Thymus (tissue), 11 donors: Measurements from ENCODE around the gene PXT1. TPM values are rescaled to one million over a fixed set of nuclear protein-coding genes. Genes with fewer than 3 reads are reported as not detected.

Experiments used
- DNase-seq, 9 donors: peaks; one replicate each; pipeline ENCODE4 v3.0.0-alpha.2; 2013; ENCODE audit warnings: low spot score in 9 of 9, low read depth in 6 of 9, missing footprints in 1 of 9
- H3K27ac ChIP-seq, 2 donors: one replicate each; pipeline ENCODE4 v1.5.1; 2013; ENCODE audit warnings: control low read depth in 1 of 2, low read depth in 1 of 2, low read length in 1 of 2, mild to moderate bottlenecking in 1 of 2, moderate library complexity in 1 of 2
- H3K27me3 ChIP-seq, 2 donors: one replicate each; pipeline ENCODE4 v1.5.1; 2013; ENCODE audit warnings: low read length in 1 of 2; ENCODE audit not compliant: control insufficient read depth in 2 of 2, insufficient read depth in 1 of 2
- H3K36me3 ChIP-seq, 2 donors: one replicate each; pipeline ENCODE4 v1.5.1; 2013; ENCODE audit warnings: low read length in 1 of 2, mild to moderate bottlenecking in 1 of 2, moderate library complexity in 1 of 2; ENCODE audit not compliant: control insufficient read depth in 2 of 2, insufficient read depth in 2 of 2
- H3K4me1 ChIP-seq, 2 donors: one replicate each; pipeline ENCODE4 v1.5.1; 2013; ENCODE audit warnings: low read length in 2 of 2; ENCODE audit not compliant: control insufficient read depth in 2 of 2, insufficient read depth in 2 of 2
- H3K4me3 ChIP-seq, 2 donors: one replicate each; pipeline ENCODE4 v1.5.1; 2013; ENCODE audit warnings: low read length in 2 of 2, control low read depth in 1 of 2, mild to moderate bottlenecking in 1 of 2
- H3K9me3 ChIP-seq, 2 donors: one replicate each; pipeline ENCODE4 v1.5.1; 2013; ENCODE audit warnings: low read length in 1 of 2, mild to moderate bottlenecking in 1 of 2; ENCODE audit not compliant: control insufficient read depth in 2 of 2, insufficient read depth in 1 of 2
- WGBS: extraction: QIAGEN DNeasy Blood & Tissue Kit; methylation state at CpG from one replicate; pipeline ENCODE4 v1.1.7; 2013; 5-methylcytosine and 5-hydroxymethylcytosine counted together
- polyA plus RNA-seq: library from polyadenylated mRNA; stranded (reverse); fragments of 200-250 nt; gene quantifications from one replicate; pipeline ENCODE4 v1.2.3, GENCODE V29; 2013
- total RNA-seq: library from RNA; stranded (reverse); fragments of 120-200 nt; gene quantifications from one replicate; pipeline ENCODE4 v1.2.4, GENCODE V29; 2013
- donor health status: healthy.

Gene PXT1
- total and polyA plus RNA-seq, 2 donors, result 0.05 TPM

GRCh38 chr6:36387440-36388303 lies 55.0 kb downstream of the PXT1 start, which contains the start of gene ETV7:
ETV7 (minus strand) TSS chr6:36387669; CDS start chr6:36387541, 128 bp downstream.
- H3K4me1 ChIP-seq, result peaks cover 4 to 18% of the 10 kb centered on the region in 2 donors
- 4% methylated on average over 65 of the region's 65 CpGs for WGBS
- H3K36me3 ChIP-seq, result no peaks in the 10 kb centered on the region
- DNase-seq, result peak in 1 of 9 donors; percentile 33
- H3K9me3 ChIP-seq, result peaks cover 0 to 4% of the 10 kb centered on the region in 2 donors
- peak within 1 kb of the TSS in 1 of 2 donors; percentile 58 for H3K27ac ChIP-seq
- peak within 1 kb of the TSS; percentile 31 to 50 for H3K4me3 ChIP-seq
- H3K27me3 ChIP-seq, result peaks cover 40 to 83% of the 10 kb centered on the region in 2 donors

GRCh38 chr6:36386495-36387439 lies 55.9 kb downstream of the PXT1 start:
- WGBS, result 3% methylated on average over 33 of the region's 33 CpGs
- peak in 1 of 9 donors; percentile 30 for DNase-seq
- peak overlapping the region; percentile 11 to 46 for H3K27ac ChIP-seq

GRCh38 chr6:36384095-36384494 lies 58.6 kb downstream of the PXT1 start:
- 94% methylated on average over 2 of the region's 2 CpGs for WGBS
- DNase-seq, result no peak
- peaks cover 33 to 57% of the 10 kb centered on the region in 2 donors for H3K27me3 ChIP-seq
- H3K27ac ChIP-seq, result no peak overlapping the region
- peaks cover 4 to 18% of the 10 kb centered on the region in 2 donors for H3K4me1 ChIP-seq
- no peaks in the 10 kb centered on the region for H3K36me3 ChIP-seq
- peaks cover 0 to 4% of the 10 kb centered on the region in 2 donors for H3K9me3 ChIP-seq
- no peak overlapping the region for H3K4me3 ChIP-seq

More at GRCh38 chr6:36386495-36387439, 55.9 kb downstream of the PXT1 start:
- Histone ChIP-seq H3K36me3 (no peaks in the 10 kb centered on the region), H3K4me1 (peaks cover 4 to 18% of the 10 kb centered on the region in 2 donors), H3K27me3 (peaks cover 40 to 81% of the 10 kb centered on the region in 2 donors), H3K4me3 (peak overlapping the region; percentile 31 to 50), H3K9me3 (peaks cover 0 to 4% of the 10 kb centered on the region in 2 donors)

GRCh38 chr6:36383606-36384005 lies 59.0 kb downstream of the PXT1 start:
- H3K4me1 ChIP-seq, result peaks cover 4 to 18% of the 10 kb centered on the region in 2 donors
- H3K9me3 ChIP-seq, result peaks cover 0 to 4% of the 10 kb centered on the region in 2 donors
- H3K4me3 ChIP-seq, result no peak overlapping the region
- no peak for DNase-seq
- no peaks in the 10 kb centered on the region for H3K36me3 ChIP-seq
- H3K27me3 ChIP-seq, result peaks cover 29 to 52% of the 10 kb centered on the region in 2 donors
- WGBS, result 86% methylated on average over 2 of the region's 2 CpGs
- H3K27ac ChIP-seq, result no peak overlapping the region

- H3K9me3 ChIP-seq, result peaks cover 0 to 4% of the 10 kb centered on the region in 2 donors
- H3K27me3 ChIP-seq, result peaks cover 23 to 46% of the 10 kb centered on the region in 2 donors
- no peak for DNase-seq
- H3K36me3 ChIP-seq, result no peaks in the 10 kb centered on the region
- H3K4me1 ChIP-seq, result peaks cover 4 to 16% of the 10 kb centered on the region in 2 donors
- no peak overlapping the region for H3K4me3 ChIP-seq
- WGBS, result 84% methylated on average over 4 of the region's 4 CpGs
- H3K27ac ChIP-seq, result no peak overlapping the region
These were observed 59.7 kb downstream of the PXT1 start for GRCh38 chr6:36382976-36383375.

GRCh38 chr6:36381502-36382389 lies 60.9 kb downstream of the PXT1 start:
- no peaks in the 10 kb centered on the region for H3K36me3 ChIP-seq
- H3K9me3 ChIP-seq, result no peaks in the 10 kb centered on the region
- no peak overlapping the region for H3K4me3 ChIP-seq
- no peak for DNase-seq
- peaks cover 3 to 5% of the 10 kb centered on the region in 2 donors for H3K4me1 ChIP-seq
- 92% methylated on average over 9 of the region's 9 CpGs for WGBS
- H3K27me3 ChIP-seq, result peaks cover 13 to 34% of the 10 kb centered on the region in 2 donors
- no peak overlapping the region for H3K27ac ChIP-seq

GRCh38 chr6:36380166-36380565 lies 62.5 kb downstream of the PXT1 start:
- no peak overlapping the region for H3K4me3 ChIP-seq
- H3K9me3 ChIP-seq, result no peaks in the 10 kb centered on the region
- no peak overlapping the region for H3K27ac ChIP-seq
- H3K4me1 ChIP-seq, result no peaks in the 10 kb centered on the region
- WGBS, result 93% methylated on average over 4 of the region's 4 CpGs
- peaks cover under 1 to 18% of the 10 kb centered on the region in 2 donors for H3K27me3 ChIP-seq
- no peaks in the 10 kb centered on the region for H3K36me3 ChIP-seq
- no peak for DNase-seq

GRCh38 chr6:36378936-36379335 lies 63.7 kb downstream of the PXT1 start:
- Histone ChIP-seq H3K27me3 (peaks cover 0 to 10% of the 10 kb centered on the region in 2 donors), H3K4me1 (no peaks in the 10 kb centered on the region), H3K4me3 (no peak overlapping the region), H3K9me3 (no peaks in the 10 kb centered on the region), H3K36me3 (no peaks in the 10 kb centered on the region), H3K27ac (no peak overlapping the region)
- DNase-seq, result no peak
- WGBS, result 90% methylated on average over 10 of the region's 10 CpGs
